MM.1S (cell line): ENCODE results near the gene ADIRF.

Source experiments
- EZH2 ChIP-seq: fragments of 300-600 bp; sonication (generic); optimal IDR thresholded peaks from 2 replicates; pipeline ENCODE3; 2017; ENCODE audit warnings: low read depth, mild to moderate bottlenecking, antibody characterized with exemption, low read length, mixed read lengths
- EZH2phosphoT487 ChIP-seq: fragments of 300-600 bp; sonication (generic); IDR thresholded peaks from 2 replicates; pipeline ENCODE4 v1.6.1; 2018; ENCODE audit warnings: antibody characterized with exemption, low read length
- TF ChIP-seq, protein P1 (sequence below): fragments of 300-600 bp; sonication (generic); IDR thresholded peaks from 2 replicates; pipeline ENCODE4 v1.5.1; 2016; ENCODE audit warnings: antibody characterized with exemption, low read length, mixed read lengths

DNA sequence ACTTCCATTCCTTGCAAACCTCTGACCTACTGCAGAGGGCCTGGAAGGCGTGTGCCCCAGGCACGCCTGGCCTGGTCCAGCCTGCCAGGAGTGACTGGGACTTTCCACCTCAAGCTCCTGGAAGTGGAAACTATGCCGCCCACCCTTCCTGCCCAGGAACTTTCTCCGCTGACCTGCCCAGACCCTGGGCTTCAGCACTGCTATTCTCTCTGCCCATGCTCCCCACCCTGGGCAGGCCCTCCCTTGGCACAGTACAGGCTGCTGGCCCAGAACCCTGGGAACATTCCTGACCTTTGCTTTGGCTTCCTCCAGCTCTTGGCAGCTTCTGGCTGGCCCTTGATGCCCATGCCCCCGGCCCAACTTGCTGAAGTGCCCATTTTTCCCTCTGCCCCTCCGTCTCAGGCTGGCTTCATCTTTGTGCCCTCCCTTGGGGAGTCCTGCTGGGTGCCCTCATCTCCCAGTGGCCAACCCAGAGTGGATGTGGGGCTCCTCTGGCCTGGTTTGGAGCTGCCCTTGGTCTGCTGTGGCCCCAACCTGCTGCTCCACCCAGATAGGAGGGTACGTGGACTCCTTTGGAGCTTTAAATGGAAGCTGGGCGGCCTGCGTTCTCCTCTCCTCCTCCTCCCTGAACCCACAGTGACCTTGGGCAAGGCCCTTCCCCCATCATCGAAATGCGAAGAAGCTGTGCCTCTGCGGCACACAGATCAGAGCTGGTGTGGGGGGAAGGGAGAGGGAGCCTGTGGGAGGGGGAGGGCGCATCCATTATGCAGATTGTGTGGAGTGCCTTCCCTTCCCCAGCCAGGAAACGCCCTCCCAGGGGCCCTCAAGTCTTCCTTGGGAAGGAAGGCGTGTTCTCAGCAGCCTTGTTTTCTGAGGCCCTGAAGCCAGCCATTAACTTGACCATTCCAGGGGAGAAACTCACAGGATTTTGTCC, 14.3 kb upstream of the ADIRF start:
- TF ChIP-seq, protein P1, sequence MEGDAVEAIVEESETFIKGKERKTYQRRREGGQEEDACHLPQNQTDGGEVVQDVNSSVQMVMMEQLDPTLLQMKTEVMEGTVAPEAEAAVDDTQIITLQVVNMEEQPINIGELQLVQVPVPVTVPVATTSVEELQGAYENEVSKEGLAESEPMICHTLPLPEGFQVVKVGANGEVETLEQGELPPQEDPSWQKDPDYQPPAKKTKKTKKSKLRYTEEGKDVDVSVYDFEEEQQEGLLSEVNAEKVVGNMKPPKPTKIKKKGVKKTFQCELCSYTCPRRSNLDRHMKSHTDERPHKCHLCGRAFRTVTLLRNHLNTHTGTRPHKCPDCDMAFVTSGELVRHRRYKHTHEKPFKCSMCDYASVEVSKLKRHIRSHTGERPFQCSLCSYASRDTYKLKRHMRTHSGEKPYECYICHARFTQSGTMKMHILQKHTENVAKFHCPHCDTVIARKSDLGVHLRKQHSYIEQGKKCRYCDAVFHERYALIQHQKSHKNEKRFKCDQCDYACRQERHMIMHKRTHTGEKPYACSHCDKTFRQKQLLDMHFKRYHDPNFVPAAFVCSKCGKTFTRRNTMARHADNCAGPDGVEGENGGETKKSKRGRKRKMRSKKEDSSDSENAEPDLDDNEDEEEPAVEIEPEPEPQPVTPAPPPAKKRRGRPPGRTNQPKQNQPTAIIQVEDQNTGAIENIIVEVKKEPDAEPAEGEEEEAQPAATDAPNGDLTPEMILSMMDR = no peak
- no peak for TF ChIP-seq EZH2
- TF ChIP-seq EZH2phosphoT487 = no peak
